HEK293T (cell line): ENCODE measurements around the gene TMEFF2.

Source experiments
- ARNT ChIP-seq: fragments of 450-650 bp; IDR thresholded peaks from 2 replicates; pipeline ENCODE4 v1.6.1; 2017; ENCODE audit warnings: mild to moderate bottlenecking
- BHLHE40 ChIP-seq: fragments of 450-650 bp; IDR thresholded peaks from 2 replicates; pipeline ENCODE4 v1.6.1; 2016; ENCODE audit warnings: mild to moderate bottlenecking, moderate library complexity, borderline replicate concordance
- CTBP1 ChIP-seq: fragments of 450-650 bp; IDR thresholded peaks from 2 replicates; pipeline ENCODE4 v1.6.1; 2016; ENCODE audit warnings: borderline replicate concordance
- ELF4 ChIP-seq: fragments of 450-650 bp; IDR thresholded peaks from 2 replicates; pipeline ENCODE4 v1.6.1; 2017; ENCODE audit warnings: antibody characterized with exemption
- FOXA1 ChIP-seq: fragments of 450-650 bp; IDR thresholded peaks from 2 replicates; pipeline ENCODE4 v1.6.1; 2016; ENCODE audit warnings: mild to moderate bottlenecking
- FOXK2 ChIP-seq: fragments of 450-650 bp; IDR thresholded peaks from 2 replicates; pipeline ENCODE4 v1.6.1; 2016; ENCODE audit warnings: mild to moderate bottlenecking
- FOXM1 ChIP-seq: fragments of 450-650 bp; IDR thresholded peaks from 2 replicates; pipeline ENCODE4 v1.6.1; 2017; ENCODE audit warnings: mild to moderate bottlenecking, borderline replicate concordance
- L3MBTL2 ChIP-seq: fragments of 450-650 bp; conservative IDR thresholded peaks from 2 replicates; pipeline ENCODE4 v1.6.1; 2016; ENCODE audit warnings: mild to moderate bottlenecking
- NFRKB ChIP-seq: fragments of 450-650 bp; IDR thresholded peaks from 2 replicates; pipeline ENCODE4 v1.6.1; 2016; ENCODE audit warnings: mild to moderate bottlenecking, moderate library complexity
- SP1 ChIP-seq: fragments of 450-650 bp; IDR thresholded peaks from 2 replicates; pipeline ENCODE4 v1.6.1; 2017
- SUZ12 ChIP-seq: fragments of 450-650 bp; IDR thresholded peaks from 2 replicates; pipeline ENCODE4 v1.6.1; 2016; ENCODE audit warnings: mild to moderate bottlenecking
- TARDBP ChIP-seq: fragments of 450-650 bp; IDR thresholded peaks from 2 replicates; pipeline ENCODE4 v1.6.1; 2016

GRCh38 chr2:192070099-192070498, 124.6 kb downstream of the TMEFF2 start:
- TF ChIP-seq SP1 (no peak), ARNT (no peak), FOXA1 (no peak), FOXK2 (no peak), CTBP1 (no peak), BHLHE40 (no peak), L3MBTL2 (no peak), TARDBP (no peak), ELF4 (no peak), SUZ12 (no peak), NFRKB (no peak), FOXM1 (no peak)
